Measurements from ENCODE around the gene HDAC4.

HDAC4 gene

DNA sequence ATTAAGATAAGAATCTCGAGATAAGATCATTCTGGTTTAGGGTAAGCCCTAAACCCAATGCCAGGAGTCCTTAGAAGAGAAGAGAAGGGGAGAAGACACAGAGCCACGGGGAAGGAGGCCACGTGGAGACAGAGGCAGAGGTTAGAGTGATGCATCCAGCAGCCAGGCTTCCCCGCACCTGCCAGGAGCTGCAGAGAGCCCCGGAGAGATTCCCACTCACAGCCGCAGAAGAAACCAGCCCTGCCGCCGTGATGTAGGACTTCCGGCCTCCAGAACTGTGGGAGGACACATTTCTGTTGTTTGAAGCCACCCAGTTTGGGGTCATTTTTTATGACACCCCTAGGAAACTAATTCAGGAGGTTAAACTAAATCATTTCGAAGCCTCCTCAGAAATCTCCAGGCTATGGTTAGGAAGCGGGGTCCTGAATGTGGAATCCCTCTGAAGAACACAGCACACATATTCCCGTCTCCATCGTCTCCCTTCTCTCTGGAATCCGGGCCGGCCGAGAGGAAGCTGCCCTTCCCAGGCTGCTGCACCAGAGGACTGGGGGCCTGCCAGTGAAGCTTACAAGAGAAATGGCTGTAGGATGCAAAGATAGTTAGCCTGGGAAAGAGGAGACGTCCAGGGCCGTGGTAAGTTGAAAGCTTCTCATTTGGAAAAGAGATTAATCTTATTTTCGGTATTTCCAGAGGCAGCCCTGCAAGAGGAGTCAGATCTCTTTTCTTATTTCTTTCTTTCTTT lies 396.4 kb downstream of the HDAC4 start:
- H3F3A ChIP-seq (ENCODE audit: insufficient read depth, low read length): no peaks in the 10 kb centered on the region
- peaks cover 75% of the 10 kb centered on the region for H3K27me3 ChIP-seq (replicated peaks; ENCODE audit: insufficient read depth, low read length)
- no peak overlapping the region for H3K4me2 ChIP-seq (ENCODE audit: low read depth, low read length)
- H3K9me3 ChIP-seq (replicated peaks; ENCODE audit: insufficient read depth, low read length): no peaks in the 10 kb centered on the region
- no peak for TF ChIP-seq CTCF (IDR thresholded peaks at IDR 0.05; ENCODE audit: low read length)
- TF ChIP-seq EZH2 (optimal IDR thresholded peaks at IDR 0.05; ENCODE audit: low read depth, low read length): no peak
- TF ChIP-seq EZH2phosphoT487 (IDR thresholded peaks at IDR 0.05; ENCODE audit: low read length): no peak
- no peak overlapping the region for H3K4me3 ChIP-seq (ENCODE audit: low read length)
- no peak overlapping the region for H3K27ac ChIP-seq (ENCODE audit: low read length)
- H3K4me1 ChIP-seq (ENCODE audit: low read length): no peaks in the 10 kb centered on the region
- H3K36me3 ChIP-seq (replicated peaks; ENCODE audit: insufficient read depth, low read length): no peaks in the 10 kb centered on the region
- H3K9me2 ChIP-seq (replicated peaks; ENCODE audit: insufficient read depth, low read length): no peaks in the 10 kb centered on the region
- no peak overlapping the region for H2AFZ ChIP-seq (ENCODE audit: low read length)
- no peak for DNase-seq
- no peaks in the 10 kb centered on the region for H4K20me1 ChIP-seq (ENCODE audit: insufficient read depth, low read length)
- no peaks in the 10 kb centered on the region for H3K79me2 ChIP-seq (ENCODE audit: low read length)
- no peak overlapping the region for H3K9ac ChIP-seq (ENCODE audit: low read length)

GRCh38 chr2:239003624-239004273 lies 397.1 kb downstream of the HDAC4 start:
- Histone ChIP-seq H3K9me2 (replicated peaks; ENCODE audit: insufficient read depth, low read length) (no peaks in the 10 kb centered on the region), H3K4me3 (ENCODE audit: low read length) (no peak overlapping the region), H3K79me2 (ENCODE audit: low read length) (no peaks in the 10 kb centered on the region), H3K9ac (ENCODE audit: low read length) (no peak overlapping the region), H3F3A (ENCODE audit: insufficient read depth, low read length) (no peaks in the 10 kb centered on the region), H3K4me2 (ENCODE audit: low read depth, low read length) (no peak overlapping the region), H3K4me1 (ENCODE audit: low read length) (no peaks in the 10 kb centered on the region), H2AFZ (ENCODE audit: low read length) (no peak overlapping the region), H4K20me1 (ENCODE audit: insufficient read depth, low read length) (no peaks in the 10 kb centered on the region), H3K27ac (ENCODE audit: low read length) (no peak overlapping the region), H3K27me3 (replicated peaks; ENCODE audit: insufficient read depth, low read length) (peaks cover 68% of the 10 kb centered on the region), H3K36me3 (replicated peaks; ENCODE audit: insufficient read depth, low read length) (no peaks in the 10 kb centered on the region), H3K9me3 (replicated peaks; ENCODE audit: insufficient read depth, low read length) (no peaks in the 10 kb centered on the region)
- no peak for DNase-seq
- TF ChIP-seq CTCF (IDR thresholded peaks at IDR 0.05; ENCODE audit: low read length) (no peak), EZH2phosphoT487 (IDR thresholded peaks at IDR 0.05; ENCODE audit: low read length) (no peak), EZH2 (optimal IDR thresholded peaks at IDR 0.05; ENCODE audit: low read depth, low read length) (no peak)

GRCh38 chr2:239002954-239003623 lies 397.7 kb downstream of the HDAC4 start:
- Histone ChIP-seq H3K4me2 (ENCODE audit: low read depth, low read length) (peak overlapping the region; percentile 31; the same call in 1 of the 2 replicates), H3K4me1 (ENCODE audit: low read length) (no peaks in the 10 kb centered on the region), H3K27ac (ENCODE audit: low read length) (no peak overlapping the region), H3K79me2 (ENCODE audit: low read length) (no peaks in the 10 kb centered on the region), H4K20me1 (ENCODE audit: insufficient read depth, low read length) (no peaks in the 10 kb centered on the region), H2AFZ (ENCODE audit: low read length) (no peak overlapping the region), H3K9me2 (replicated peaks; ENCODE audit: insufficient read depth, low read length) (no peaks in the 10 kb centered on the region), H3K9ac (ENCODE audit: low read length) (no peak overlapping the region), H3F3A (ENCODE audit: insufficient read depth, low read length) (no peaks in the 10 kb centered on the region), H3K27me3 (replicated peaks; ENCODE audit: insufficient read depth, low read length) (peaks cover 61% of the 10 kb centered on the region), H3K36me3 (replicated peaks; ENCODE audit: insufficient read depth, low read length) (no peaks in the 10 kb centered on the region), H3K9me3 (replicated peaks; ENCODE audit: insufficient read depth, low read length) (no peaks in the 10 kb centered on the region), H3K4me3 (ENCODE audit: low read length) (no peak overlapping the region; the same call in 1 of the 2 replicates)
- TF ChIP-seq EZH2phosphoT487 (IDR thresholded peaks at IDR 0.05; ENCODE audit: low read length) (no peak), EZH2 (optimal IDR thresholded peaks at IDR 0.05; ENCODE audit: low read depth, low read length) (no peak), CTCF (IDR thresholded peaks at IDR 0.05; ENCODE audit: low read length) (no peak)
- no peak for DNase-seq
